Duodenal mucosa (tissue), 2 donors: ENCODE data around the gene MPP4.
"Not testable (repeated sequence)": the region's sequence is repeated elsewhere in the genome, so short reads cannot be mapped to it uniquely, and the experiment has no call there.

Experiments used
- H3K27ac ChIP-seq: one replicate; pipeline ENCODE4 v1.7.0; 2013; ENCODE audit warnings: low read depth, low read length
- H3K27me3 ChIP-seq, 2 donors: one replicate each; pipeline ENCODE4 v1.7.0; 2013; ENCODE audit warnings: low read length in 2 of 2, control low read depth in 1 of 2; ENCODE audit not compliant: insufficient read depth in 2 of 2, control insufficient read depth in 1 of 2
- H3K36me3 ChIP-seq, 2 donors: one replicate each; pipeline ENCODE4 v1.7.0; 2013; ENCODE audit warnings: low read length in 2 of 2, control low read depth in 1 of 2; ENCODE audit not compliant: insufficient read depth in 2 of 2, control insufficient read depth in 1 of 2
- H3K4me1 ChIP-seq, 2 donors: one replicate each; pipeline ENCODE4 v1.7.0; 2013; ENCODE audit warnings: low read length in 2 of 2, control low read depth in 1 of 2; ENCODE audit not compliant: insufficient read depth in 2 of 2, control insufficient read depth in 1 of 2
- H3K4me3 ChIP-seq, 2 donors: one replicate each; pipeline ENCODE4 v1.7.0; 2013; ENCODE audit warnings: low read length in 2 of 2, low read depth in 1 of 2
- H3K9ac ChIP-seq, 2 donors: one replicate each; pipeline ENCODE4 v1.7.0; 2013; ENCODE audit warnings: low read length in 2 of 2, low read depth in 1 of 2
- H3K9me3 ChIP-seq, 2 donors: one replicate each; pipeline ENCODE4 v1.7.0; 2013; ENCODE audit warnings: low read length in 2 of 2, control low read depth in 1 of 2; ENCODE audit not compliant: control insufficient read depth in 1 of 2

Gene MPP4

DNA sequence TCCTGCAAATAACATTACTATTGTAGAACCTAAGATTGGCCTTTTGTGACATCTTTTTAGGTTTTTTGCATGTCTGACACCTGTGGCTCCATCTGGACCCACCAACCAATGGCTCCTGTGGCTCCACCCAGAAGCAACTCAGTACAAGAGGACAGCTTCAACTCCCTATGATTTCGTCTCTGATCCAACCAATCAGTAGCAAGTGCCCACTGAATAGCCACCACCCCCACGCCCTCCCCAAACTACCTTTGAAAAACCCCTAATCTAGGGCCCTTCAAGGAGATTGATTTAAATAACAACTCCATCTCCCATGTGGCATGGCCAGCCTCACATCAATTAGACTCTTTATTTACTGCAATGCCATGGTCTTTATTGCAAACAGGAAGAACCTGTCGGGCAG, 23.6 kb downstream of the MPP4 start:
- no peaks in the 10 kb centered on the region for H3K27me3 ChIP-seq
- H3K9ac ChIP-seq, result no peak overlapping the region
- no peaks in the 10 kb centered on the region for H3K36me3 ChIP-seq
- no peak overlapping the region for H3K4me3 ChIP-seq
- no peak overlapping the region for H3K27ac ChIP-seq
- no peaks in the 10 kb centered on the region for H3K9me3 ChIP-seq
- no peaks in the 10 kb centered on the region for H3K4me1 ChIP-seq

DNA sequence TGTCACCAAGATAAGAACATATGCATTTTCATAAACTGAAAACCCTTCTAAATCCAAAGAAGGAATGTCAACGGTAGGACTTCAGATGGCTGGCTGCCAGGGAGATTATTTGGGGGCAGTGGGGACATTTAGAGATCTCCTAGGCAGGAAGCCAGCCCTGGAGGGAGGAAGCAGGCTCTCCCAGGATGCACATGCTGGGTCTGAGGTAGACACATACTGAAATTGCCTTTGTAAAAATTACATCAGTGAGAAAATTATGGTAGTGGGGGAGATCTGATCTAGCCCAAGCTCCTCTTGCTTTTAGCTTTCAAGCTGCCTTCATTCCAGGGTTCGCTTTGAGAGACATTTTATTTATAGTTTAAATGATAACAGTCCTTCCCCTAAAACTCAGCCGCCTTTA, 24.1 kb downstream of the MPP4 start:
- Histone ChIP-seq H3K27ac (no peak overlapping the region), H3K9ac (no peak overlapping the region), H3K27me3 (no peaks in the 10 kb centered on the region), H3K9me3 (no peaks in the 10 kb centered on the region), H3K36me3 (no peaks in the 10 kb centered on the region), H3K4me1 (no peaks in the 10 kb centered on the region), H3K4me3 (no peak overlapping the region)

DNA sequence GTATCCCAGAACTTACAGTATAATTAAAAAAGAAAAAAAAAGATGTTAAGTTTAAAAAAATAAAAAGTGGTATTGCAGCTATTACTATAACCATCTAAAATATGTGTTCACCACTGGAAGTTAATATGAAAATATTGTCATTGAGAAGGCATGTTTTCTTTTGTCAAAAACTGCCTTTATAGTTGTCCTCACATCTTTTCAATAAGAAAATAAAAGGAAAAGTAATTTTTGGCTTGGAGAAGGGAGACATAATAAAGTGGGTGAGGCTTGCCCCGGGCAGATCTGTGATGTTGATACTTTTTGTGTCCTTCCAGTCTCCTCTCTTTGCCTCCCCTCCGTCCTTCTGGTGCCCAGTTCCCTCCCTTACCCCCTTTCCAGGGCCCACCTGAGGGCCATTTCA, 24.9 kb downstream of the MPP4 start:
- Histone ChIP-seq H3K9ac (no peak overlapping the region), H3K4me3 (no peak overlapping the region), H3K27ac (no peak overlapping the region), H3K4me1 (no peaks in the 10 kb centered on the region), H3K36me3 (no peaks in the 10 kb centered on the region), H3K27me3 (no peaks in the 10 kb centered on the region), H3K9me3 (no peaks in the 10 kb centered on the region)

DNA sequence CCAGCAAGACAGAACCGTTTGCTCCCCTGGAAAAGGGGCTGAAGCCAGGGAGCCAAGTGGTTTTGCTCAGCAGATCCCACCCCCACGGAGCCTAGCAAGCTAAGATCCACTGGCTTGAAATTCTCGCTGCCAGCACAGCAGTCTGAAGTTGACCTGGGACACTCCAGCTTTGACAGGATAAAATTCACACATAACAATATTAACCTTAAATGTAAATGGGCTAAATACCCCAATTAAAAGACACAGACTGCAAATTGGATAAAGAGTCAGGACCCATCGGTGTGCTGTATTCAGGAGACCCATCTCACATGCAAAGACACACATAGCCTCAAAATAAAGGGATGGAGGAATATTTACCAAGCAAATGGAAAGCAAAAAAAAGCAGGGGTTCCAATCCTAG, 27.2 kb downstream of the MPP4 start:
- not testable (repeated sequence) for H3K27ac ChIP-seq, H3K27me3 ChIP-seq, H3K4me3 ChIP-seq, H3K9me3 ChIP-seq, H3K9ac ChIP-seq, H3K36me3 ChIP-seq, H3K4me1 ChIP-seq

DNA sequence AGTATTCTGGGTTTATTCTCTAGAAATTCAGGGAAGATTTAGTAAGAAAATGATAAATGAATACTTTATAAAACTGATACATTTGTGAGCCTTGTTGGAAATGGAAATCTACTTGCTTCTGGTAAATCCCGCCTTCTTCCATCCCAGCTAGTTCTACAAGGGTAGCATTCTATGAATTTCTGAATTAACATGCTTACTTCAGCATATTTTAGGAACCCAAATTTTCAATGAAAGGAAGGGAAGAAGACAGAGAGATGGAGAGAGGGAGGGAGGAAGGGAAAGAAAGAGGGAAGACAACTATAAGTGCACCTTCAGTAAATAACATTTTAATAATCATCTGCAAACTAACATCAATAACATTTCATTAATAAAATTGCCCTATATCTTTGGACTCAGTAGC, 28.6 kb downstream of the MPP4 start:
- Histone ChIP-seq H3K27me3 (no peaks in the 10 kb centered on the region), H3K36me3 (no peaks in the 10 kb centered on the region), H3K4me1 (no peaks in the 10 kb centered on the region), H3K9me3 (no peaks in the 10 kb centered on the region), H3K4me3 (no peak overlapping the region), H3K9ac (no peak overlapping the region), H3K27ac (no peak overlapping the region)

DNA sequence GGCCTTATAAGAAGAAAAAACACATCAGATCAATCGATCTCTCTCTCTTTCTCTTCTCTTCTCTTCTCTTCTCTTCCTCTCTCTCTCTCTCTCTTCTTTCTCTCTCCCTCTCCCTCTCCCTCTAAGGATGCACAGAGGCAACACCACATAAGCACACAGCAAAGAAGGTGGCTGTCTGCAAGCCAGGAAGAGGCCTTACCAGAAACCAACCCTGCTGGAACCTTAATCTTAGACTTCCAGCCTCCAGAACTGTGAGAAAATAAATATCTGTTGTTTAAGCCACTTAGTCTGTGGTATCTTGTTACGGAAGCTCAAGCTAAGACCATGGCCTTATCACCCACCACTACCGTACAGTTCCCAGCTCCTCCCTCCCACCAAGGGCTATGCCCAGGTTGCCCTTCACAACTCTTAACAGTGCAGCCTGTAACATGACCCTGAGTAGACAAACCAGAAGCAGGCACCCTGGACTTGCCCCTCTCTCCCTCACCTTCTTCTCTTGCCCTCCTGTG, 30.0 kb downstream of the MPP4 start:
- no peaks in the 10 kb centered on the region for H3K27me3 ChIP-seq
- no peaks in the 10 kb centered on the region for H3K4me1 ChIP-seq
- no peak overlapping the region for H3K27ac ChIP-seq
- H3K4me3 ChIP-seq, result no peak overlapping the region
- no peak overlapping the region for H3K9ac ChIP-seq
- no peaks in the 10 kb centered on the region for H3K9me3 ChIP-seq
- no peaks in the 10 kb centered on the region for H3K36me3 ChIP-seq

DNA sequence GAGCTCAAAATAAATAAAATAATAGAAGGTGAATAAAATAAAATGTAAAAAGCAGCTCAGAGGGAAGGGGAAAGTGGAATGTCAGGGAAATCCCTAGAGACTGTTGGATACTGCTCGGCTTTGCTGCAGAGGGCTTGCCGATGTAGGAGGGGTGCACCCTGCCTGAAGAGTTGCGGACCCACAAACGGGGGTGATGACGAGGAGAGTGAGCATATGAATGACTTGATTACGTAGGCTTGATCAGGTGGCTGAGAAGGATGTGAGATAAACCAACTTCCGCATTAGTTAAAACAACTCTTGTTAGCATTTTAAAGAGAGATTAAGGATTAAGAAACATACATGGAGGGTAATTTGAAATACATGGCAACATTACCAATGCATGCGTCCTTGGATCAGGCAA, 34.1 kb downstream of the MPP4 start:
- Histone ChIP-seq H3K9me3 (no peaks in the 10 kb centered on the region), H3K4me1 (no peaks in the 10 kb centered on the region), H3K27me3 (no peaks in the 10 kb centered on the region), H3K4me3 (no peak overlapping the region), H3K27ac (no peak overlapping the region), H3K36me3 (no peaks in the 10 kb centered on the region), H3K9ac (no peak overlapping the region)

DNA sequence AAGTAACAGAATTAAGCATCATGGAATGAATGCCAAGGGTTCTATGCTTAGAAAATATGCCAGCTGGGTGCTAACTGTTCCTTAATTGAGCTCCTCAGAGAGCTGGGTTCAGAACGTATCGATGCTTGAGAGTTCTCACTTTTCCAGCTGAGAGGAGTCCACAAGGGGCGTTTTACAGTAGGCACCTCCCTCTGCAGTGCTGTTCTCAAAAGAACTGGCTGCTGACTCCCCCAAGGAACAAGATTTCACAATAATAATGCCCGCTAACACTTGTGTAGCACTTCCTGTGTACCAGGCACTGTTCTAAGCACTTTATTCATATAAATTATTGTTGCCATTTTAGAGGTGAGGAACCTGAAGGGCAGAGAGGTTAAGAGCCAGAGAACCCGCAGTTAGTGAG, 37.1 kb downstream of the MPP4 start:
- Histone ChIP-seq H3K4me3 (no peak overlapping the region), H3K27me3 (no peaks in the 10 kb centered on the region), H3K9me3 (no peaks in the 10 kb centered on the region), H3K9ac (no peak overlapping the region), H3K36me3 (no peaks in the 10 kb centered on the region), H3K4me1 (no peaks in the 10 kb centered on the region), H3K27ac (no peak overlapping the region)

DNA sequence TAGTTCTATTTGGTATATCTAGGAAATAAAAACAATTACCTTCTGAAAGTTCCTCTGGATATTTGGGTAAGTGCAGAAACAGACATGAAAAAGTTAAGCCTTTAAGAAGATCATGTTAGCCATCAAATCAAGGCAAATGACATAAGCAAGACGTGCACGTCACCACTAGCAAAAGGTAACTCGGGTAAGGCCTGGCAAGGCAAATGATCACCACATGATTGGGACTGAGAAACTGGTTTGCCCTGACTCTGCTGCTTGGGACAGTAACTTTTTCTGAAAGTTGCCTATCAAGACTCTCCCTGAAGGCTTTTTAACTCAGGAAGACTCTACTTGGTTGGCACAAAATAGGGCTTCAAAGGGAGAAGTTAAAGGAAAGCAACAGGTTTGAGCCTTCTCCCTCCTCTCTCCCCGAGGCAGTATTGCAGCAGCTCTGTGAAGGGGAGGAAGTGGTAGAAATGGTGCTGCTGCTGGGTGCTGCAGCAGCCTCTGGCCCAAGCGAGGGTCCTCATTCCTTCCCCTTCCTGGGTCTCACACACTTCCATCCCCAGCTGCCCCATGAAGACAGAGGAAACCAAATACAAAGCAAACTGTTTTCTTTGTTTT, 38.0 kb downstream of the MPP4 start:
- no peaks in the 10 kb centered on the region for H3K27me3 ChIP-seq
- H3K9ac ChIP-seq, result no peak overlapping the region

DNA sequence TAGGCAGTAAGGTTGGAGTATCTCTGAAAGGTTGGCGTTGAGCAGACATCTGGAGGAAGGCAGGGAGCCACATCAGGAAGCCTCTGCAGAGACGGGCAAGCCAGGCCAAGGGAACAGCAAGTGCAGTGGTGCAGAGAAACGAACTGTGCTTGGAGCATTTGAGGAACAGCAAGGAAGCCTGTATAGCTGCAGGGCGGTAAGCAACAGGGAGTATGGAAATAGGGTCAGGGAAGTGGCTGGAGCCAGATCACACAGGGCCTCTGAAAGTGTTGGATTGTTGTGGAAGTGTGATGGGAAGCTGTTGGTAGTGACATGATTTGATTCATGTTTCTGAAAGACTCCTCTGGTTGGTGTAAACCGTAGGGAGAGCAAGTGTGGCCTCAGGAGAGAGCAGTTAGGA, 41.7 kb downstream of the MPP4 start:
- Histone ChIP-seq H3K27me3 (no peaks in the 10 kb centered on the region), H3K36me3 (no peaks in the 10 kb centered on the region), H3K9me3 (no peaks in the 10 kb centered on the region), H3K4me3 (no peak overlapping the region), H3K4me1 (no peaks in the 10 kb centered on the region), H3K9ac (no peak overlapping the region), H3K27ac (no peak overlapping the region)

More for the DNA sequence above, 38.0 kb downstream of the MPP4 start:
- Histone ChIP-seq H3K27ac (no peak overlapping the region), H3K4me1 (no peaks in the 10 kb centered on the region), H3K36me3 (no peaks in the 10 kb centered on the region), H3K4me3 (no peak overlapping the region), H3K9me3 (no peaks in the 10 kb centered on the region)

DNA sequence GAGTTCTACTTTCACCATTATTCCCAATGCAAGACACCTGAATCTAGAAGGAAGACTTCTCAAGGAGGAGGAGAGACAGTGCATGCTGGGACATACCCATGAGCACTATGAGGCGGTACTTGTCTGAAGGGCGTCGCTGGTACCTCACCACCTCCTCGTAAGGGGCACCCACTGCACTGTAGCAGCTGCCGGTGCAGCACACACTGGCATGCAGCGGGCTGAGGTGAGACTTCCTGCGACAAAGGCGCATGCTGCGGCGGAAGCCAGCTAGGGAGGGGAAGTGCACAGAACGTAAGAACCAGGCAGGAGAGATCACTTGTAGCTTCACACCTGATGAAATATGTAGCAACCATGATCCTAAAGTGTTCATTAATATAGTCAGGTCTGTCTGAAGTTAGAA, 42.3 kb downstream of the MPP4 start:
- no peak overlapping the region for H3K27ac ChIP-seq
- H3K9ac ChIP-seq, result no peak overlapping the region
- H3K4me3 ChIP-seq, result no peak overlapping the region
- H3K36me3 ChIP-seq, result no peaks in the 10 kb centered on the region
- H3K27me3 ChIP-seq, result no peaks in the 10 kb centered on the region
- H3K9me3 ChIP-seq, result no peaks in the 10 kb centered on the region
- no peaks in the 10 kb centered on the region for H3K4me1 ChIP-seq
